ENCODE measurements around the gene OTUD6A. TPM values are rescaled to one million over a fixed set of nuclear protein-coding genes. Genes with fewer than 3 reads are reported as not detected.

OTUD6A gene
- total and polyA plus RNA-seq, 2 experiments from 2014 or later = not detected

DNA sequence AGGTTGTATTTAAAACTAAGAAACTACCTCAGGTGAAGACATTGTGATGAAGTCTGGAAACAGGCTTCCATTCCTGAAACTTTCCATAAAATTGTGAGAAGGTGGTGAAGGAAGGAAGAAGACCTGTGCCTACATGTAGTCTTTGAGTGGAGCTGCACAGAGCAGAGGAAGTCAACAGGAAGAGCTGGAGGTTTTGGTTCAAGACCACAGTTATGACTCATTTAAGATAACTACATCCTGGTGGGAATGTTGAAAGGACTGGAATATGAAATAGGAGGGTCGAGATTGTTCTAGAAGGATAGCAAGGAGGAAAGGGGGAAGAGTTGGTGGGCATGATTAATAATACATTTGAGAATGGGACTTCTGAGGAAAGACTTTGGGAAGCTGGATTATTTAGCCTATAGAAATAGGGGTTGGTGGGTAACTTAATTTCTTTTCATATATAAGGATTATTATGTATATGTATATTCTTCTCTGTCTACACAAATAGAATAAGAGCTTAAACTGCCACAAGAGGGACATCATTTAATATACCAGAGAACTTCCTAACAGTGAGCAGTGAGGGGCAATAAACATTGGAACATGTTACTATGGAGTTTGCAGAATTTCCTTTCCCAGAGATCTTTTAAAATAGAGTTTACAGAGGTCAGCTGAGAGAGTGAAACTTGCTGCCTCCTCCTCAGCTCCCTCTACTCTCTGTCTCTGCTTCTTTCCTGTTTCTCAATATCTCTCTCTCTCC lies 36.0 kb upstream of the OTUD6A start:
- H3K4me2 ChIP-seq = no peak overlapping the region
- TF ChIP-seq, protein P1, sequence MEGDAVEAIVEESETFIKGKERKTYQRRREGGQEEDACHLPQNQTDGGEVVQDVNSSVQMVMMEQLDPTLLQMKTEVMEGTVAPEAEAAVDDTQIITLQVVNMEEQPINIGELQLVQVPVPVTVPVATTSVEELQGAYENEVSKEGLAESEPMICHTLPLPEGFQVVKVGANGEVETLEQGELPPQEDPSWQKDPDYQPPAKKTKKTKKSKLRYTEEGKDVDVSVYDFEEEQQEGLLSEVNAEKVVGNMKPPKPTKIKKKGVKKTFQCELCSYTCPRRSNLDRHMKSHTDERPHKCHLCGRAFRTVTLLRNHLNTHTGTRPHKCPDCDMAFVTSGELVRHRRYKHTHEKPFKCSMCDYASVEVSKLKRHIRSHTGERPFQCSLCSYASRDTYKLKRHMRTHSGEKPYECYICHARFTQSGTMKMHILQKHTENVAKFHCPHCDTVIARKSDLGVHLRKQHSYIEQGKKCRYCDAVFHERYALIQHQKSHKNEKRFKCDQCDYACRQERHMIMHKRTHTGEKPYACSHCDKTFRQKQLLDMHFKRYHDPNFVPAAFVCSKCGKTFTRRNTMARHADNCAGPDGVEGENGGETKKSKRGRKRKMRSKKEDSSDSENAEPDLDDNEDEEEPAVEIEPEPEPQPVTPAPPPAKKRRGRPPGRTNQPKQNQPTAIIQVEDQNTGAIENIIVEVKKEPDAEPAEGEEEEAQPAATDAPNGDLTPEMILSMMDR (IDR thresholded peaks at IDR 0.05; ENCODE audit: poor library complexity) = no peak
- no peak for TF ChIP-seq EZH2 (IDR thresholded peaks at IDR 0.05; ENCODE audit: borderline replicate concordance)
- no peak for TF ChIP-seq EZH2phosphoT487 (IDR thresholded peaks at IDR 0.05; ENCODE audit: low read depth, severe bottlenecking, unreplicated experiment)
- no peak overlapping the region for H2AFZ ChIP-seq
- H3K36me3 ChIP-seq (replicated peaks; ENCODE audit: insufficient read depth, low read depth) = no peaks in the 10 kb centered on the region
- H3K9me3 ChIP-seq (ENCODE audit: low read depth) = no peaks in the 10 kb centered on the region
- no peak for DNase-seq (ENCODE audit: low spot score)
- no peaks in the 10 kb centered on the region for H3K79me2 ChIP-seq
- H3K4me3 ChIP-seq = no peak overlapping the region
- 64% methylated on average over 1 of the region's 1 CpG for WGBS (ENCODE audit: low lambda C conversion rate, missing lambda C conversion rate)
- no peaks in the 10 kb centered on the region for H3K4me1 ChIP-seq (ENCODE audit: insufficient read depth)
- H3K27me3 ChIP-seq = no peaks in the 10 kb centered on the region
- no peak overlapping the region for H3K27ac ChIP-seq
- no peaks in the 10 kb centered on the region for H4K20me1 ChIP-seq (ENCODE audit: insufficient read depth, poor library complexity, severe bottlenecking)
- no peaks in the 10 kb centered on the region for H3K9me2 ChIP-seq (replicated peaks; ENCODE audit: insufficient read depth)

- H2AFZ ChIP-seq = no peak overlapping the region
- no peaks in the 10 kb centered on the region for H4K20me1 ChIP-seq (ENCODE audit: insufficient read depth, poor library complexity, severe bottlenecking)
- no peak overlapping the region for H3K27ac ChIP-seq
- H3K27me3 ChIP-seq = no peaks in the 10 kb centered on the region
- no peaks in the 10 kb centered on the region for H3K79me2 ChIP-seq
- H3K4me3 ChIP-seq = no peak overlapping the region
- TF ChIP-seq EZH2 (IDR thresholded peaks at IDR 0.05; ENCODE audit: borderline replicate concordance) (no peak), EZH2phosphoT487 (IDR thresholded peaks at IDR 0.05; ENCODE audit: low read depth, severe bottlenecking, unreplicated experiment) (no peak)
- TF ChIP-seq, protein P1 (IDR thresholded peaks at IDR 0.05; ENCODE audit: poor library complexity) = no peak
- no peak overlapping the region for H3K4me2 ChIP-seq
- no peaks in the 10 kb centered on the region for H3K4me1 ChIP-seq (ENCODE audit: insufficient read depth)
- 67% methylated on average over 4 of the region's 4 CpGs for WGBS (ENCODE audit: low lambda C conversion rate, missing lambda C conversion rate)
- H3K36me3 ChIP-seq (replicated peaks; ENCODE audit: insufficient read depth, low read depth) = no peaks in the 10 kb centered on the region
- DNase-seq (ENCODE audit: low spot score) = no peak
- H3K9me2 ChIP-seq (replicated peaks; ENCODE audit: insufficient read depth) = no peaks in the 10 kb centered on the region
- H3K9me3 ChIP-seq (ENCODE audit: low read depth) = no peaks in the 10 kb centered on the region
These were observed 35.4 kb upstream of the OTUD6A start for GRCh38 chrX:70026851-70027200.

DNA sequence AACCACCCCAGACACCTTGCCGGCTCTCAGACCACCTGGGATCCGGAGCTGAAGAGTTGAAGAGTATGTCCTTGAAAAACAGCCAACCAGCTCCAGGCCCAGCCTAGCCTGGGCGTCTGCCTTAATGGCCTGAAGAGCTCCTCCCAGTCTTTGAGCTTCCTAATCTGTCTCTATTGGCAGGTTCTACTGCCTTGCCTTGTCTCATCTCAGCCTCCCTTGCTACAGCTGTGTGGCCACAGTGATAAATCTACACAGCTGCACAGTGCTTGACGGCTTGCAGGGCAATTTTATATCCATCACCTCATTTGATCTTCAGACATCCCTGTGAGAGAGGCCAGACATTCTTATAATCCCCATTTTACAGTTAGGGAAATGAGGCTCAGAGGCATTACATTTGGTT lies 32.4 kb upstream of the OTUD6A start:
- Histone ChIP-seq H3K4me3 (no peak overlapping the region), H3K27ac (no peak overlapping the region), H4K20me1 (ENCODE audit: insufficient read depth, poor library complexity, severe bottlenecking) (no peaks in the 10 kb centered on the region), H3K4me1 (ENCODE audit: insufficient read depth) (no peaks in the 10 kb centered on the region), H2AFZ (no peak overlapping the region), H3K27me3 (no peaks in the 10 kb centered on the region), H3K4me2 (no peak overlapping the region), H3K9me2 (replicated peaks; ENCODE audit: insufficient read depth) (no peaks in the 10 kb centered on the region), H3K36me3 (replicated peaks; ENCODE audit: insufficient read depth, low read depth) (no peaks in the 10 kb centered on the region), H3K79me2 (no peaks in the 10 kb centered on the region), H3K9me3 (ENCODE audit: low read depth) (no peaks in the 10 kb centered on the region)
- TF ChIP-seq EZH2phosphoT487 (IDR thresholded peaks at IDR 0.05; ENCODE audit: low read depth, severe bottlenecking, unreplicated experiment) (no peak), EZH2 (IDR thresholded peaks at IDR 0.05; ENCODE audit: borderline replicate concordance) (no peak)
- TF ChIP-seq, protein P1 (IDR thresholded peaks at IDR 0.05; ENCODE audit: poor library complexity) = no peak
- DNase-seq (ENCODE audit: low spot score) = no peak
- WGBS (ENCODE audit: low lambda C conversion rate, missing lambda C conversion rate) = 60% methylated on average over 4 of the region's 4 CpGs

Measured in hepatocyte (in vitro differentiated cells).